Suppressor macrophage (primary cell): ENCODE results near the gene ACVR1C.
A peak's percentile ranks its signal among the peaks of the same experiment; 100 is the strongest.
"Not testable (repeated sequence)": the region's sequence is repeated elsewhere in the genome, so short reads cannot be mapped to it uniquely, and the experiment has no call there.

Experiments used
- DNase-seq, 4 experiments: peaks; one replicate each; pipeline ENCODE4 v3.0.0-alpha.2; 2020 to 2022

The ACVR1C gene

GRCh38 chr2:157572725-157573124 lies 55.9 kb downstream of the ACVR1C start:
- DNase-seq, result peak in 1 of 4 experiments; percentile 2

- not testable (repeated sequence) for DNase-seq
Measured at GRCh38 chr2:157566623-157567022, 62.0 kb downstream of the ACVR1C start.

GRCh38 chr2:157566113-157566512 lies 62.6 kb downstream of the ACVR1C start:
- not testable (repeated sequence) for DNase-seq

GRCh38 chr2:157565550-157565949 lies 63.1 kb downstream of the ACVR1C start:
- DNase-seq, result no peak

GRCh38 chr2:157559890-157560289 lies 68.8 kb downstream of the ACVR1C start:
- no peak for DNase-seq

- DNase-seq, result no peak
Measured at GRCh38 chr2:157559461-157559860, 69.2 kb downstream of the ACVR1C start.

GRCh38 chr2:157559061-157559460 lies 69.6 kb downstream of the ACVR1C start:
- DNase-seq, result no peak

- no peak for DNase-seq
Measured at GRCh38 chr2:157557770-157558169, 70.9 kb downstream of the ACVR1C start.

GRCh38 chr2:157540102-157540501 lies 88.6 kb downstream of the ACVR1C start:
- DNase-seq, result no peak

- no peak for DNase-seq
Measured at GRCh38 chr2:157538064-157538463, 90.6 kb downstream of the ACVR1C start.

- no peak for DNase-seq
Measured at GRCh38 chr2:157536815-157537214, 91.8 kb downstream of the ACVR1C start.

- no peak for DNase-seq
Measured at GRCh38 chr2:157528963-157529751, 99.5 kb downstream of the ACVR1C start.

- DNase-seq, result no peak
Measured at GRCh38 chr2:157526070-157526469, 102.6 kb downstream of the ACVR1C start.

GRCh38 chr2:157523270-157524247 lies 105.1 kb downstream of the ACVR1C start:
- DNase-seq, result peak in 2 of 4 experiments; percentile 6 to 17

GRCh38 chr2:157514966-157515365 lies 113.7 kb downstream of the ACVR1C start:
- not testable (repeated sequence) for DNase-seq

GRCh38 chr2:157509744-157510143 lies 118.9 kb downstream of the ACVR1C start:
- no peak for DNase-seq

- DNase-seq, result peak; percentile 37 to 77 (median 57)
Measured at GRCh38 chr2:157508676-157509075, 120.0 kb downstream of the ACVR1C start.

- no peak for DNase-seq
Measured at GRCh38 chr2:157506586-157506985, 122.1 kb downstream of the ACVR1C start.

- DNase-seq, result no peak
Measured at GRCh38 chr2:157504623-157505022, 124.0 kb downstream of the ACVR1C start.

GRCh38 chr2:157501026-157501425 lies 127.6 kb downstream of the ACVR1C start:
- peak in 1 of 4 experiments; percentile 21 for DNase-seq

- DNase-seq, result peak in 2 of 4 experiments; percentile 14 to 15
Measured at GRCh38 chr2:157500334-157500733, 128.3 kb downstream of the ACVR1C start.

GRCh38 chr2:157498483-157498882 lies 130.2 kb downstream of the ACVR1C start:
- DNase-seq, result no peak

GRCh38 chr2:157497638-157498314 lies 130.9 kb downstream of the ACVR1C start:
- DNase-seq, result peak in 3 of 4 experiments; percentile 60 to 81 (median 70)
